Osteoblast (primary cell): ENCODE measurements around the gene OAF. TPM values are rescaled to one million over a fixed set of nuclear protein-coding genes. Genes with fewer than 3 reads are reported as not detected.

Source experiments
- DNase-seq: peaks from one replicate; pipeline ENCODE4 v3.0.0; 2011; ENCODE audit warnings: low spot score, mixed read lengths; ENCODE audit not compliant: insufficient read length; ENCODE audit errors: missing footprints
- H2AFZ ChIP-seq: 2 replicates; pipeline ENCODE4 v1.6.0; 2011; ENCODE audit warnings: mild to moderate bottlenecking, low read length
- H3K27ac ChIP-seq: 2 replicates; pipeline ENCODE4 v1.5.1; 2011; ENCODE audit warnings: mild to moderate bottlenecking, low read depth, low read length, moderate library complexity
- H3K27me3 ChIP-seq: 2 replicates; pipeline ENCODE4 v1.6.0; 2012; ENCODE audit warnings: mild to moderate bottlenecking, control low read depth, inconsistent platforms, low read length, moderate library complexity; ENCODE audit not compliant: insufficient read depth
- H3K36me3 ChIP-seq: 2 replicates; pipeline ENCODE4 v1.5.1; 2011; ENCODE audit warnings: mild to moderate bottlenecking, low read length, control low read depth, moderate library complexity; ENCODE audit not compliant: insufficient read depth
- H3K4me1 ChIP-seq: 2 replicates; pipeline ENCODE4 v1.5.1; 2011; ENCODE audit warnings: mild to moderate bottlenecking, low read length, control low read depth, moderate library complexity; ENCODE audit not compliant: insufficient read depth
- H3K4me2 ChIP-seq: 2 replicates; pipeline ENCODE4 v1.6.0; 2011; ENCODE audit warnings: mild to moderate bottlenecking, low read length; ENCODE audit not compliant: insufficient read depth
- H3K4me3 ChIP-seq: fragments of 200-600 bp; sonication (generic); 3 replicates; pipeline ENCODE4 v1.5.1; 2012; ENCODE audit warnings: mild to moderate bottlenecking, low read length, inconsistent platforms; ENCODE audit not compliant: insufficient read depth
- H3K79me2 ChIP-seq: 2 replicates; pipeline ENCODE4 v1.6.0; 2012; ENCODE audit warnings: mild to moderate bottlenecking, low read length, control low read depth, inconsistent platforms; ENCODE audit not compliant: insufficient read depth
- H3K9me3 ChIP-seq: 2 replicates; pipeline ENCODE4 v1.5.1; 2011; ENCODE audit warnings: low read depth, low read length, control low read depth
- H4K20me1 ChIP-seq: 2 replicates; pipeline ENCODE4 v1.6.0; 2012; ENCODE audit warnings: mild to moderate bottlenecking, low read length, control low read depth; ENCODE audit not compliant: insufficient read depth
- total RNA-seq: library from RNA; depleted of rRNA; stranded (reverse); fragments of >200 nt; gene quantifications from 2 replicates; pipeline ENCODE4 v1.2.3, GENCODE V29; 2012
- TF ChIP-seq, protein P1 (sequence below): IDR thresholded peaks from 2 replicates; pipeline ENCODE4 v1.5.1; 2011; ENCODE audit warnings: mild to moderate bottlenecking, low read depth, low read length, moderate library complexity; ENCODE audit errors: extremely low read depth

The OAF gene
- total RNA-seq, 1 donor: 7.2 TPM

DNA sequence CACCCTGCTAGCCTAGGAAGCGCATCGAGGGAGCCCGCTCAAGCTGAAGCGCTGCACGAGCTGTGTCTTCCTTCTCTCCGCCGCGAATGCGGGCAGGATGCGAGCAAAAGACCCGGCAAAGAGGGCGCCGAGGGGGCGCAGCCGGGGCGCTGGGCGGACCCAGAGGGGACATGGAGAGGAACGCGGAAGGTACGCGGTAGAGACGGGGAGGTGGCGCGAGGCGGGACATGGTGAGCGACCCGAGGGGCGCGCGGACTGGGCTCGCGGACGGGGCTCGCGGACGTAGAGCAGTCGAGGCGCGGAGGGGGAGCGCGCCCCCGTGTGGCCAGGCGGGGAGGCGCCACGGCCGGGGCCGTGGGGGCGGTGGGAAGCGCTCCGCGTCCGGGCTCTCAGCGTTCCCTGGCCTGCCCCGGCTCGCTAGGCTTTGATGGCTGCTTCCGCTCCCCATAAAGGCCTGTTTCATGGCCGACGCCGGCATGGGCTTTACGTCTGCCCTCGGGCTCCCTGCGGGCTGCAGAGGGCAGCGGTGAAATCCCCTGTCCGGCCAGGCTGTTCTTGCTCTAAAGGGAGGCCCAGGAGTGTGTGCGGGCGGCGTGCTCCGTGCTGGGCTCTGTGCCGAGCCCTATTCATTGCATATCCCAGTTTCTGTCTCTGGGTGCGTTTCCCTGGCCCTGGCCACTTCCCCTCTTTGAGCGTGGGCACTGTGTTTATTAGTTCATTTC, 41.7 kb upstream of the OAF start:
- peak; percentile 92 for DNase-seq

DNA sequence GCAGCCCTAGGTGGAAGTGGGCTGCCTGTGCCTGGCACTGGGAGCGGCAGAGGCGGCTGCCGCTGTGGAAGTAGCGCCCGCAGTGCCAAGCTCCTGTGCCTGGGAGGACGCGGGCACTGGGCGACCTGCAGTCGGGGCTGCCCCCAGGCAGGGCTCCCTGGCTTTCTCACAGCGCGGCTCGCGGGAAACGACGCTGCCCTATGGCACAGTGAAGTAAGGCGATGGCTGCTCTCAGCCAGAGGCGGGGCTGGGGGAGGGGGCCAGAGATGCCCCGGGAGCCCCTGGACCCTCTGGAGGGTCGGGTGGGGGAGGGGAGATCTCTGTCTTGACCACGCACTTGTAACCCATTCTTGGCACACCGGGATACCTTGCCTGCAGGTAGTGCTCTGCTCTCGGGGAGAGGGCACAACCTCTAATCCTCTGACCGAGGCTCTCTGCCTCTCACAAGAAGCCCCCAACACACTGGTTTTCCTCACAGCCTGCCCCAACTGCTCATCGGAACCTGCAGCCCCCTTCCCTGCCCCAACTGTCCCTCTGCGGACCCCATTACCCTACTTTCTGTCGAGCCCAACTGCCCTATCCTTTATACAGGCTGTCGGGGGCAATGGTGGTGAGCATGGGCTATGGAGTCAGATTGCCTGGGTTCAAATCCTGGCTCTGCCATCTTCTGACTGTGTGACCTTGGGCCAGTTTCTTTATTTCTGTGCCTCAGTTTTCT, 40.7 kb upstream of the OAF start:
- no peaks in the 10 kb centered on the region for H3K9me3 ChIP-seq
- peaks cover 7% of the 10 kb centered on the region for H3K4me1 ChIP-seq
- H4K20me1 ChIP-seq: no peaks in the 10 kb centered on the region
- TF ChIP-seq, protein P1, sequence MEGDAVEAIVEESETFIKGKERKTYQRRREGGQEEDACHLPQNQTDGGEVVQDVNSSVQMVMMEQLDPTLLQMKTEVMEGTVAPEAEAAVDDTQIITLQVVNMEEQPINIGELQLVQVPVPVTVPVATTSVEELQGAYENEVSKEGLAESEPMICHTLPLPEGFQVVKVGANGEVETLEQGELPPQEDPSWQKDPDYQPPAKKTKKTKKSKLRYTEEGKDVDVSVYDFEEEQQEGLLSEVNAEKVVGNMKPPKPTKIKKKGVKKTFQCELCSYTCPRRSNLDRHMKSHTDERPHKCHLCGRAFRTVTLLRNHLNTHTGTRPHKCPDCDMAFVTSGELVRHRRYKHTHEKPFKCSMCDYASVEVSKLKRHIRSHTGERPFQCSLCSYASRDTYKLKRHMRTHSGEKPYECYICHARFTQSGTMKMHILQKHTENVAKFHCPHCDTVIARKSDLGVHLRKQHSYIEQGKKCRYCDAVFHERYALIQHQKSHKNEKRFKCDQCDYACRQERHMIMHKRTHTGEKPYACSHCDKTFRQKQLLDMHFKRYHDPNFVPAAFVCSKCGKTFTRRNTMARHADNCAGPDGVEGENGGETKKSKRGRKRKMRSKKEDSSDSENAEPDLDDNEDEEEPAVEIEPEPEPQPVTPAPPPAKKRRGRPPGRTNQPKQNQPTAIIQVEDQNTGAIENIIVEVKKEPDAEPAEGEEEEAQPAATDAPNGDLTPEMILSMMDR: no peak
- H3K4me2 ChIP-seq: peak overlapping the region; percentile 85
- H3K4me3 ChIP-seq: no peak overlapping the region
- H3K79me2 ChIP-seq: no peaks in the 10 kb centered on the region
- no peak overlapping the region for H3K27ac ChIP-seq
- H3K36me3 ChIP-seq: no peaks in the 10 kb centered on the region
- no peak overlapping the region for H2AFZ ChIP-seq
- DNase-seq: no peak
- peaks cover 58% of the 10 kb centered on the region for H3K27me3 ChIP-seq

More for the DNA sequence above, 41.7 kb upstream of the OAF start:
- no peak overlapping the region for H3K27ac ChIP-seq
- peaks cover 5% of the 10 kb centered on the region for H3K4me1 ChIP-seq
- peaks cover 56% of the 10 kb centered on the region for H3K27me3 ChIP-seq
- H3K4me3 ChIP-seq: peak overlapping the region; percentile 68
- no peaks in the 10 kb centered on the region for H3K9me3 ChIP-seq
- no peaks in the 10 kb centered on the region for H4K20me1 ChIP-seq
- H3K79me2 ChIP-seq: no peaks in the 10 kb centered on the region
- TF ChIP-seq, protein P1: peak; percentile 62
- H3K36me3 ChIP-seq: no peaks in the 10 kb centered on the region
- H2AFZ ChIP-seq: peak overlapping the region; percentile 95
- peak overlapping the region; percentile 85 for H3K4me2 ChIP-seq

DNA sequence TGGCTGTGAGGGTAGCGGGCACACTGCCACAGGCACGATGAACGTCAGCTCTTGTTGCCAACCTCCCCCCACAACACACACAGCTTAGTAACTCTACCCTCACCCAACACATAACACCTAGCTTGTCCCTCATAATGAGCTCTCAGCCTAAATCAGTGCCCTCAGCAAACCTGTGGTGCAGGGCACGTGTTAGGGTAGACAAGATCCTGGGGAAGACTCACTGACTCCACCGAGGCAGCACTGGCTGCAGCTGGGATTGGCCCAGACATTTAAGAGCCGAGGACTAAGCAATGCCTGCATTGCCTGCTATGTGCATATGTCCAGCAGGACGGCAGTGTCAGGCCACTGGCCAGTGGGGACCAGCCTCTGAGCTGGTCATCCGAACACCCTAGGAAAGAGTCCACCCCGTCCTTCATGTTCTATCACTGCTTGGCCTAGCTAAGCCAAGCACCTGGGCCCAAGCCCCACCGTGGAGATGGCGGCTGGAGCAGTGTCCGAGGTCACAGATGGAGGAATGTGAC, 40.0 kb upstream of the OAF start:
- H3K27ac ChIP-seq: no peak overlapping the region
- TF ChIP-seq, protein P1: no peak
- peaks cover 7% of the 10 kb centered on the region for H3K4me1 ChIP-seq
- H3K9me3 ChIP-seq: no peaks in the 10 kb centered on the region
- H3K27me3 ChIP-seq: peaks cover 65% of the 10 kb centered on the region
- H3K79me2 ChIP-seq: no peaks in the 10 kb centered on the region
- H3K4me2 ChIP-seq: no peak overlapping the region
- H2AFZ ChIP-seq: no peak overlapping the region
- no peaks in the 10 kb centered on the region for H3K36me3 ChIP-seq
- DNase-seq: no peak
- H4K20me1 ChIP-seq: no peaks in the 10 kb centered on the region
- no peak overlapping the region for H3K4me3 ChIP-seq
